ENCODE data around the gene IL21R. TPM values are rescaled to one million over a fixed set of nuclear protein-coding genes. Genes with fewer than 3 reads are reported as not detected.

The IL21R gene
- total and polyA plus RNA-seq, 9 of the 15 experiments (the other 6 are each of a cell fraction or from before 2014, with no cell fraction given), result 0.04 to 0.34 (median 0.18) TPM; not detected in 1

DNA sequence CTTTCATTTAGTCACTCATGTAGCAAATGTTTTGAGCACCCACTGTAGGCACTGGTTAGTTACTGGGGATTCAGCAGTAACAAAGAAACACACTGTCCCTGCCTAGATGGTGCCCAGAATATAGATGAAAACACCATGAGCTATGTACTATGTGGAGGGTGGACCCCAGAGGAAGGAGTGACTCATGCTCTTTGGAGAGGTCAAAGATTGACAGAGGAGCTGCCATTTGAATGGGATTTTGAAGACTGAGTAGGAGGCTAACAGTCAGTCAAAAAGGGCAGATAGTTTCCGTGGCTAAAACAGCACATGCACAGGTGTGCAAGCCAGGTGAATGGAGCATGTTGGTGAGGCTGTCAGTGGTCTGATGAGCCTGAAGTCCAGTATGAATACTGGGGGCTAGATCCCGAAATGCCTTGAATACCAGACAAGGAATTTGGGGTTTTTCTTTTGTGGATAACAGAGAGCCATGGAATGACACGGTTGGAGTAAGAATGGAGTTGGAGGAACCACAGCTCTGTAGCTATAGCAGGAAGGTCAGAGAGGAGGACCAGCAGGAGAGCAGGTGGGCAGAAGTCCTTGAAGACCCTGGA, 6.1 kb downstream of the IL21R start:
- POLR2A ChIA-PET, result interaction anchor here (0.5 kb wide), 1 partner anchor 232 kb away, joined by 3 read pairs; no protein-coding TSS in a partner anchor
- 3% methylated on average over 3 of the region's 3 CpGs for WGBS (ENCODE audit: insufficient coverage, low coverage, missing lambda C conversion rate)
- TF ChIP-seq, protein P1, sequence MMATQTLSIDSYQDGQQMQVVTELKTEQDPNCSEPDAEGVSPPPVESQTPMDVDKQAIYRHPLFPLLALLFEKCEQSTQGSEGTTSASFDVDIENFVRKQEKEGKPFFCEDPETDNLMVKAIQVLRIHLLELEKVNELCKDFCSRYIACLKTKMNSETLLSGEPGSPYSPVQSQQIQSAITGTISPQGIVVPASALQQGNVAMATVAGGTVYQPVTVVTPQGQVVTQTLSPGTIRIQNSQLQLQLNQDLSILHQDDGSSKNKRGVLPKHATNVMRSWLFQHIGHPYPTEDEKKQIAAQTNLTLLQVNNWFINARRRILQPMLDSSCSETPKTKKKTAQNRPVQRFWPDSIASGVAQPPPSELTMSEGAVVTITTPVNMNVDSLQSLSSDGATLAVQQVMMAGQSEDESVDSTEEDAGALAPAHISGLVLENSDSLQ (IDR thresholded peaks at IDR 0.05), result peak; percentile 82
- TF ChIP-seq FOSL1 (tag; conservative IDR thresholded peaks at IDR 0.05), result peak; percentile 30; the same call in 1 of the 2 replicates
- TF ChIP-seq, protein P2, sequence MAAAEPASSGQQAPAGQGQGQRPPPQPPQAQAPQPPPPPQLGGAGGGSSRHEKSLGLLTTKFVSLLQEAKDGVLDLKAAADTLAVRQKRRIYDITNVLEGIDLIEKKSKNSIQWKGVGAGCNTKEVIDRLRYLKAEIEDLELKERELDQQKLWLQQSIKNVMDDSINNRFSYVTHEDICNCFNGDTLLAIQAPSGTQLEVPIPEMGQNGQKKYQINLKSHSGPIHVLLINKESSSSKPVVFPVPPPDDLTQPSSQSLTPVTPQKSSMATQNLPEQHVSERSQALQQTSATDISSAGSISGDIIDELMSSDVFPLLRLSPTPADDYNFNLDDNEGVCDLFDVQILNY (CRISPR knock-in tag; IDR thresholded peaks at IDR 0.05), result no peak
- no peak for TF ChIP-seq KDM1A (IDR thresholded peaks at IDR 0.05)
- TF ChIP-seq, protein P3, sequence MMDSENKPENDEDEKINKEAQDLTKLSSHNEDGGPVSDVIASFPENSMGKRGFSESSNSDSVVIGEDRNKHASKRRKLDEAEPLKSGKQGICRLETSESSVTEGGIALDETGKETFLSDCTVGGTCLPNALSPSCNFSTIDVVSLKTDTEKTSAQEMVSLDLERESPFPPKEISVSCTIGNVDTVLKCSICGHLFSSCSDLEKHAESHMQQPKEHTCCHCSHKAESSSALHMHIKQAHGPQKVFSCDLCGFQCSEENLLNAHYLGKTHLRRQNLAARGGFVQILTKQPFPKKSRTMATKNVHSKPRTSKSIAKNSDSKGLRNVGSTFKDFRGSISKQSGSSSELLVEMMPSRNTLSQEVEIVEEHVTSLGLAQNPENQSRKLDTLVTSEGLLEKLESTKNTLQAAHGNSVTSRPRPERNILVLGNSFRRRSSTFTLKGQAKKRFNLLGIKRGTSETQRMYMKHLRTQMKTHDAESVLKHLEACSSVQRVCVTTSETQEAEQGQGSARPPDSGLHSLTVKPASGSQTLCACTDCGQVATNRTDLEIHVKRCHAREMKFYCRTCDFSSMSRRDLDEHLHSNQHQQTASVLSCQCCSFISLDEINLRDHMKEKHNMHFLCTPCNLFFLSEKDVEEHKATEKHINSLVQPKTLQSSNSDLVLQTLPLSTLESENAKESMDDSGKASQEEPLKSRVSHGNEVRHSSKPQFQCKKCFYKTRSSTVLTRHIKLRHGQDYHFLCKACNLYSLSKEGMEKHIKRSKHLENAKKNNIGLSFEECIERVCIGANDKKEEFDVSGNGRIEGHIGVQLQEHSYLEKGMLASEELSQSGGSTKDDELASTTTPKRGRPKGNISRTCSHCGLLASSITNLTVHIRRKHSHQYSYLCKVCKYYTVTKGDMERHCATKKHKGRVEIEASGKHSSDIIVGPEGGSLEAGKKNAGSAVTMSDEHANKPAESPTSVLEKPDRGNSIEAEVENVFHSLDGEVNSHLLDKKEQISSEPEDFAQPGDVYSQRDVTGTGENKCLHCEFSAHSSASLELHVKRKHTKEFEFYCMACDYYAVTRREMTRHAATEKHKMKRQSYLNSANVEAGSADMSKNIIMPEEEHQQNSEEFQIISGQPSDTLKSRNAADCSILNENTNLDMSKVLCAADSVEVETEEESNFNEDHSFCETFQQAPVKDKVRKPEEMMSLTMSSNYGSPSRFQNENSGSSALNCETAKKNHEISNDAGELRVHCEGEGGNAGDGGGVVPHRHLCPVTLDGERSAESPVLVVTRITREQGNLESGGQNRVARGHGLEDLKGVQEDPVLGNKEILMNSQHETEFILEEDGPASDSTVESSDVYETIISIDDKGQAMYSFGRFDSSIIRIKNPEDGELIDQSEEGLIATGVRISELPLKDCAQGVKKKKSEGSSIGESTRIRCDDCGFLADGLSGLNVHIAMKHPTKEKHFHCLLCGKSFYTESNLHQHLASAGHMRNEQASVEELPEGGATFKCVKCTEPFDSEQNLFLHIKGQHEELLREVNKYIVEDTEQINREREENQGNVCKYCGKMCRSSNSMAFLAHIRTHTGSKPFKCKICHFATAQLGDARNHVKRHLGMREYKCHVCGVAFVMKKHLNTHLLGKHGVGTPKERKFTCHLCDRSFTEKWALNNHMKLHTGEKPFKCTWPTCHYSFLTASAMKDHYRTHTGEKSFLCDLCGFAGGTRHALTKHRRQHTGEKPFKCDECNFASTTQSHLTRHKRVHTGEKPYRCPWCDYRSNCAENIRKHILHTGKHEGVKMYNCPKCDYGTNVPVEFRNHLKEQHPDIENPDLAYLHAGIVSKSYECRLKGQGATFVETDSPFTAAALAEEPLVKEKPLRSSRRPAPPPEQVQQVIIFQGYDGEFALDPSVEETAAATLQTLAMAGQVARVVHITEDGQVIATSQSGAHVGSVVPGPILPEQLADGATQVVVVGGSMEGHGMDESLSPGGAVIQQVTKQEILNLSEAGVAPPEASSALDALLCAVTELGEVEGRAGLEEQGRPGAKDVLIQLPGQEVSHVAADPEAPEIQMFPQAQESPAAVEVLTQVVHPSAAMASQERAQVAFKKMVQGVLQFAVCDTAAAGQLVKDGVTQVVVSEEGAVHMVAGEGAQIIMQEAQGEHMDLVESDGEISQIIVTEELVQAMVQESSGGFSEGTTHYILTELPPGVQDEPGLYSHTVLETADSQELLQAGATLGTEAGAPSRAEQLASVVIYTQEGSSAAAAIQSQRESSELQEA (IDR thresholded peaks at IDR 0.05; ENCODE audit: low read depth), result no peak
- no peak for TF ChIP-seq NUFIP1 (IDR thresholded peaks at IDR 0.05; ENCODE audit: partially characterized antibody)
- TF ChIP-seq JUN (IDR thresholded peaks at IDR 0.05; ENCODE audit: borderline replicate concordance, low read depth, low read length), result peak; percentile 23; the same call in 1 of the 2 replicates
- TF ChIP-seq JUN (CRISPR knock-in tag; IDR thresholded peaks at IDR 0.05; ENCODE audit: borderline replicate concordance), result no peak
- no peak for TF ChIP-seq HDAC1 (IDR thresholded peaks at IDR 0.05)
- TF ChIP-seq TEAD1 (CRISPR knock-in tag; IDR thresholded peaks at IDR 0.05), result no peak
- TF ChIP-seq ARHGAP35 (IDR thresholded peaks at IDR 0.05; ENCODE audit: partially characterized antibody), result no peak
- TF ChIP-seq JUND (IDR thresholded peaks at IDR 0.05; ENCODE audit: borderline replicate concordance, low read depth, low read length), result peak; percentile 62; the same call in 1 of the 2 replicates
- no peak; the same call in 2 of the 3 replicates for TF ChIP-seq JUND (tag; IDR thresholded peaks at IDR 0.05; ENCODE audit: borderline replicate concordance, low read depth, low read length)

More for the DNA sequence above, 6.1 kb downstream of the IL21R start:
- in situ Hi-C loops (cut with MboI), result no loop called here
- no TSS peak for BruUV-seq (replicated peaks)
- Histone ChIP-seq H3K36me3 (ENCODE audit: control insufficient read depth, insufficient read depth, low read length) (no peaks in the 10 kb centered on the region), H3K9me1 (ENCODE audit: control insufficient read depth, insufficient read depth, low read length) (no peaks in the 10 kb centered on the region), H3K9me3 (replicated peaks; ENCODE audit: control insufficient read depth, insufficient read depth, low read depth, low read length) (no peaks in the 10 kb centered on the region), H3K9ac (ENCODE audit: insufficient read depth in 1 of 2, low read depth in 2 of 2, low read length in 2 of 2) (no peak overlapping the region), H3K79me2 (ENCODE audit: control insufficient read depth, insufficient read depth, low read length) (no peaks in the 10 kb centered on the region), H4K20me1 (replicated peaks; ENCODE audit: control insufficient read depth, insufficient read depth, low read length) (0 out of 2 replicates have a peak, but pooled peaks cover under 1% of the 10 kb centered on the region), H3K4me2 (ENCODE audit: insufficient read depth, low read length) (no peak overlapping the region), H2AFZ (ENCODE audit: low read depth, low read length) (no peak overlapping the region; the same call in 1 of the 2 replicates), H3K27ac (ENCODE audit: extremely low read depth, low read depth, low read length) (no peak overlapping the region), H3K27me3 (ENCODE audit: control insufficient read depth in 2 of 2, insufficient read depth in 2 of 2, low read length in 2 of 2) (peaks cover 19 to 29% of the 10 kb centered on the region in 2 experiments), H3K4me3 (no peak overlapping the region), H3K4me1 (replicated peaks in 1 of 2; ENCODE audit: control insufficient read depth in 2 of 2, insufficient read depth in 2 of 2, low read length in 2 of 2) (no peaks in the 10 kb centered on the region; a peak in 1 of 5 replicates)
- intact Hi-C loops (cut with micrococcal nuclease), result no loop called here
- CTCF ChIA-PET (ENCODE audit: low intra/inter-chr PET ratio), result no interaction called here
- no peak for FAIRE-seq
- peak; percentile 69 for ATAC-seq
- no peak for DNase-seq (ENCODE audit: extremely low read depth in 1 of 4, low spot score in 3 of 4)
